Left hindlimb (tissue), 1 donor: ENCODE results near the gene HLTF.
"Not testable (repeated sequence)": the region's sequence is repeated elsewhere in the genome, so short reads cannot be mapped to it uniquely, and the experiment has no call there.

ENCODE experiments used
- DNase-seq: peaks from one replicate; pipeline ENCODE4 v3.0.0-alpha.2; 2018

The HLTF gene

GRCh38 chr3:148990236-148990635, 96.1 kb downstream of the HLTF start:
- DNase-seq = no peak

- DNase-seq = not testable (repeated sequence)
Measured at GRCh38 chr3:148987551-148987950, 98.8 kb downstream of the HLTF start.

- no peak for DNase-seq
Measured at GRCh38 chr3:148981273-148981672, 105.1 kb downstream of the HLTF start.
